Activated naive CD4-positive, alpha-beta T cell treated with anti-CD3 and anti-CD28 coated beads for 36 hours (primary cell): ENCODE results near the gene CALCB. TPM values are rescaled to one million over a fixed set of nuclear protein-coding genes. Genes with fewer than 3 reads are reported as not detected.

Experiments
- CTCF ChIA-PET: fragments of 350-600 bp; sonication (Branson Sonifier 250); formaldehyde crosslinking; loops from one replicate; lab custom pipeline; 2021; ENCODE audit warnings: antibody characterized with exemption; lab: Charles Lee
- DNase-seq: peaks from one replicate; pipeline ENCODE4 v3.0.0-alpha.2; 2020
- H3K27ac Mint-ChIP-seq: one replicate; pipeline ENCODE4 v1.8.0; 2021; ENCODE audit warnings: mild to moderate bottlenecking, mixed read lengths
- H3K27me3 Mint-ChIP-seq: one replicate; pipeline ENCODE4 v1.8.0; 2021; ENCODE audit warnings: low read depth, mixed read lengths
- H3K36me3 Mint-ChIP-seq: one replicate; pipeline ENCODE4 v1.8.0; 2021; ENCODE audit warnings: low read depth, mixed read lengths
- H3K4me1 Mint-ChIP-seq: one replicate; pipeline ENCODE4 v1.8.0; 2021; ENCODE audit warnings: low read depth, mixed read lengths
- H3K4me3 Mint-ChIP-seq: one replicate; pipeline ENCODE4 v1.8.0; 2021; ENCODE audit warnings: mild to moderate bottlenecking, moderate library complexity, mixed read lengths
- H3K9me3 Mint-ChIP-seq: one replicate; pipeline ENCODE4 v1.8.0; 2021; ENCODE audit warnings: mixed read lengths
- intact Hi-C: fragments of 100-400 bp; cut with micrococcal nuclease; formaldehyde crosslinking; loops from one replicate; pipeline ENCODE4 v1.15.1; 2023
- total RNA-seq, 2 experiments: library from RNA; stranded (reverse); gene quantifications; one replicate each; pipeline ENCODE4 v1.2.3, GENCODE V29; 2021

Gene CALCB
- total RNA-seq, 2 experiments from 2014 or later = 12.1 to 12.5 TPM

- Mint-ChIP-seq H3K27ac (no peak overlapping the region), H3K4me1 (no peaks in the 10 kb centered on the region), H3K36me3 (no peaks in the 10 kb centered on the region), H3K9me3 (peaks cover 4% of the 10 kb centered on the region), H3K27me3 (no peaks in the 10 kb centered on the region), H3K4me3 (no peak overlapping the region)
- no peak for DNase-seq
- CTCF ChIA-PET = interaction anchor here (0.7 to 1.8 kb wide), 5 partner anchors 9 to 71 kb away, joined by 3 to 9 read pairs (median 3); no protein-coding TSS in a partner anchor
- intact Hi-C loops = no loop called here
Measured at GRCh38 chr11:15091175-15091574, 17.8 kb downstream of the CALCB start.

- DNase-seq = no peak
- H3K27ac Mint-ChIP-seq = no peak overlapping the region
- peaks cover 4% of the 10 kb centered on the region for H3K9me3 Mint-ChIP-seq
- no peaks in the 10 kb centered on the region for H3K36me3 Mint-ChIP-seq
- CTCF ChIA-PET = interaction anchor here (0.7 to 1.8 kb wide), 5 partner anchors 9 to 86 kb away, joined by 3 to 9 read pairs (median 3); no protein-coding TSS in a partner anchor
- intact Hi-C loops = no loop called here
- H3K27me3 Mint-ChIP-seq = no peaks in the 10 kb centered on the region
- H3K4me3 Mint-ChIP-seq = no peak overlapping the region
- no peaks in the 10 kb centered on the region for H3K4me1 Mint-ChIP-seq
Measured at GRCh38 chr11:15091625-15092024, 18.2 kb downstream of the CALCB start.

GRCh38 chr11:15093432-15093831 is 20.0 kb downstream of the CALCB start:
- no peaks in the 10 kb centered on the region for H3K36me3 Mint-ChIP-seq
- intact Hi-C loops = no loop called here
- CTCF ChIA-PET = interaction anchor here (1.1 kb wide), 1 partner anchor 21 kb away, joined by 3 read pairs; the partner anchor contains the start of gene CALCB
- peaks cover 6% of the 10 kb centered on the region for H3K27me3 Mint-ChIP-seq
- DNase-seq = no peak
- H3K4me3 Mint-ChIP-seq = no peak overlapping the region
- H3K4me1 Mint-ChIP-seq = no peaks in the 10 kb centered on the region
- H3K27ac Mint-ChIP-seq = no peak overlapping the region
- H3K9me3 Mint-ChIP-seq = no peaks in the 10 kb centered on the region

GRCh38 chr11:15095736-15096228 is 22.4 kb downstream of the CALCB start:
- Mint-ChIP-seq H3K36me3 (no peaks in the 10 kb centered on the region), H3K27ac (no peak overlapping the region), H3K9me3 (no peaks in the 10 kb centered on the region), H3K4me1 (no peaks in the 10 kb centered on the region), H3K27me3 (peaks cover 10% of the 10 kb centered on the region), H3K4me3 (no peak overlapping the region)
- DNase-seq = no peak
- CTCF ChIA-PET = interaction anchor here (0.6 to 1.1 kb wide), 2 partner anchors 21 to 22 kb away, joined by 3 to 4 read pairs; no protein-coding TSS in a partner anchor
- intact Hi-C loops = no loop called here

- no peaks in the 10 kb centered on the region for H3K36me3 Mint-ChIP-seq
- no peaks in the 10 kb centered on the region for H3K9me3 Mint-ChIP-seq
- no peaks in the 10 kb centered on the region for H3K4me1 Mint-ChIP-seq
- H3K4me3 Mint-ChIP-seq = no peak overlapping the region
- DNase-seq = no peak
- intact Hi-C loops = no loop called here
- H3K27ac Mint-ChIP-seq = no peak overlapping the region
- H3K27me3 Mint-ChIP-seq = peaks cover 10% of the 10 kb centered on the region
- CTCF ChIA-PET = interaction anchor here (0.8 kb wide), 1 partner anchor 112 kb away, joined by 4 read pairs; no protein-coding TSS in a partner anchor
Measured at GRCh38 chr11:15097411-15097810, 24.0 kb downstream of the CALCB start.

GRCh38 chr11:15099267-15099666 is 25.9 kb downstream of the CALCB start:
- no peak for DNase-seq
- Mint-ChIP-seq H3K36me3 (no peaks in the 10 kb centered on the region), H3K27me3 (peaks cover 10% of the 10 kb centered on the region), H3K9me3 (no peaks in the 10 kb centered on the region), H3K4me1 (no peaks in the 10 kb centered on the region), H3K4me3 (no peak overlapping the region), H3K27ac (no peak overlapping the region)
- CTCF ChIA-PET = interaction anchor here (0.8 to 4.8 kb wide), 9 partner anchors 24 to 192 kb away, joined by 3 to 62 read pairs (median 4); no protein-coding TSS in a partner anchor
- intact Hi-C loops = no loop called here

- peak; percentile 71 for DNase-seq
- no peaks in the 10 kb centered on the region for H3K4me1 Mint-ChIP-seq
- H3K27me3 Mint-ChIP-seq = peaks cover 10% of the 10 kb centered on the region
- intact Hi-C loops = loop anchor here (1.0 kb wide), 2 partner anchors 58 to 107 kb away; no protein-coding TSS in a partner anchor
- no peak overlapping the region for H3K4me3 Mint-ChIP-seq
- CTCF ChIA-PET = interaction anchor here (0.6 to 4.8 kb wide), 20 partner anchors 10 to 192 kb away, joined by 3 to 62 read pairs (median 4); no protein-coding TSS in a partner anchor
- no peaks in the 10 kb centered on the region for H3K9me3 Mint-ChIP-seq
- H3K36me3 Mint-ChIP-seq = no peaks in the 10 kb centered on the region
- no peak overlapping the region for H3K27ac Mint-ChIP-seq
Measured at GRCh38 chr11:15101072-15101709, 27.8 kb downstream of the CALCB start.

- intact Hi-C loops = no loop called here
- no peak for DNase-seq
- Mint-ChIP-seq H3K4me1 (no peaks in the 10 kb centered on the region), H3K36me3 (no peaks in the 10 kb centered on the region), H3K9me3 (no peaks in the 10 kb centered on the region), H3K4me3 (no peak overlapping the region), H3K27ac (no peak overlapping the region), H3K27me3 (no peaks in the 10 kb centered on the region)
- CTCF ChIA-PET = interaction anchor here (1.0 kb wide), 1 partner anchor 10 kb away, joined by 3 read pairs; the partner anchor contains the start of gene INSC
Measured at GRCh38 chr11:15104166-15104565, 30.8 kb downstream of the CALCB start.

GRCh38 chr11:15106201-15106965 is 33.0 kb downstream of the CALCB start:
- H3K27ac Mint-ChIP-seq = no peak overlapping the region
- no peak overlapping the region for H3K4me3 Mint-ChIP-seq
- DNase-seq = no peak
- no peaks in the 10 kb centered on the region for H3K9me3 Mint-ChIP-seq
- H3K27me3 Mint-ChIP-seq = no peaks in the 10 kb centered on the region
- intact Hi-C loops = no loop called here
- no peaks in the 10 kb centered on the region for H3K4me1 Mint-ChIP-seq
- no peaks in the 10 kb centered on the region for H3K36me3 Mint-ChIP-seq
- CTCF ChIA-PET = interaction anchor here (0.6 to 2.0 kb wide), 4 partner anchors 8 to 104 kb away, joined by 3 to 10 read pairs (median 4); partner anchors contain the start of gene INSC

- intact Hi-C loops = no loop called here
- Mint-ChIP-seq H3K27ac (no peak overlapping the region), H3K4me3 (no peak overlapping the region), H3K9me3 (no peaks in the 10 kb centered on the region), H3K4me1 (no peaks in the 10 kb centered on the region), H3K27me3 (peaks cover 1% of the 10 kb centered on the region), H3K36me3 (no peaks in the 10 kb centered on the region)
- no peak for DNase-seq
- CTCF ChIA-PET = interaction anchor here (1.3 kb wide), 1 partner anchor 102 kb away, joined by 5 read pairs; no protein-coding TSS in a partner anchor
Measured at GRCh38 chr11:15107730-15108515, 34.5 kb downstream of the CALCB start.

GRCh38 chr11:15108592-15109130 is 35.3 kb downstream of the CALCB start:
- H3K27me3 Mint-ChIP-seq = peaks cover 4% of the 10 kb centered on the region
- intact Hi-C loops = no loop called here
- H3K9me3 Mint-ChIP-seq = no peaks in the 10 kb centered on the region
- no peaks in the 10 kb centered on the region for H3K36me3 Mint-ChIP-seq
- no peak overlapping the region for H3K4me3 Mint-ChIP-seq
- H3K4me1 Mint-ChIP-seq = peaks cover 4% of the 10 kb centered on the region
- CTCF ChIA-PET = no interaction called here
- H3K27ac Mint-ChIP-seq = no peak overlapping the region
- no peak for DNase-seq
